Ascending aorta (tissue), 2 donors: ENCODE data around the gene ZC3H11A. TPM values are rescaled to one million over a fixed set of nuclear protein-coding genes. Genes with fewer than 3 reads are reported as not detected.

ENCODE experiments used
- DNase-seq, 2 donors: peaks; one replicate each; pipeline ENCODE4 v3.0.0-alpha.2; 2019; ENCODE audit warnings: low spot score in 2 of 2
- H3K27ac ChIP-seq, 2 donors: fragments of 200-600 bp; sonication (generic); one replicate each; pipeline ENCODE4 v1.5.1; 2016 to 2017; ENCODE audit warnings: mild to moderate bottlenecking in 1 of 2
- H3K27me3 ChIP-seq: fragments of 200-600 bp; sonication (generic); one replicate; pipeline ENCODE4 v1.5.1; 2017
- H3K36me3 ChIP-seq, 2 donors: fragments of 200-600 bp; sonication (generic); one replicate each; pipeline ENCODE4 v1.5.1; 2016
- H3K4me1 ChIP-seq, 2 donors: fragments of 200-600 bp; sonication (generic); one replicate each; pipeline ENCODE4 v1.5.1; 2016 to 2017; ENCODE audit warnings: mild to moderate bottlenecking in 1 of 2
- H3K4me3 ChIP-seq, 2 donors: fragments of 200-600 bp; sonication (generic); one replicate each; pipeline ENCODE4 v1.5.1; 2016 to 2017; ENCODE audit warnings: mild to moderate bottlenecking in 1 of 2
- H3K9me3 ChIP-seq, 2 donors: fragments of 200-600 bp; sonication (generic); one replicate each; pipeline ENCODE4 v1.5.1; 2016
- intact Hi-C: fragments of 100-400 bp; cut with DNase I; formaldehyde crosslinking; loops from one replicate; pipeline ENCODE4 v1.15.1; 2023
- total RNA-seq: library from RNA; depleted of rRNA; stranded (reverse); fragments of >200 nt; gene quantifications from one replicate; pipeline ENCODE4 v1.1.0, GENCODE V29; 2016
- TF ChIP-seq, protein P1 (sequence below), 3 experiments: fragments of 200-600 bp in 2 of 3; fragments of 450-650 bp in 1 of 3; sonication (generic) in 2 of 3; IDR thresholded peaks; one replicate each; pipeline ENCODE4 v1.5.1; 2016 to 2019; ENCODE audit warnings: antibody characterized with exemption in 3 of 3, mild to moderate bottlenecking in 1 of 3, moderate library complexity in 1 of 3

The ZC3H11A gene
- total RNA-seq, 1 donor from 2014 or later = 44.4 TPM

GRCh38 chr1:203839081-203839480, 43.7 kb downstream of the ZC3H11A start:
- intact Hi-C loops = no loop called here
- no peak overlapping the region for H3K4me3 ChIP-seq
- no peak overlapping the region for H3K27ac ChIP-seq
- H3K36me3 ChIP-seq = peaks cover 60 to 85% of the 10 kb centered on the region in 2 donors
- H3K4me1 ChIP-seq = peaks cover 0 to 6% of the 10 kb centered on the region in 2 donors
- no peak for DNase-seq
- no peaks in the 10 kb centered on the region for H3K9me3 ChIP-seq
- H3K27me3 ChIP-seq = no peaks in the 10 kb centered on the region
- TF ChIP-seq, protein P1, sequence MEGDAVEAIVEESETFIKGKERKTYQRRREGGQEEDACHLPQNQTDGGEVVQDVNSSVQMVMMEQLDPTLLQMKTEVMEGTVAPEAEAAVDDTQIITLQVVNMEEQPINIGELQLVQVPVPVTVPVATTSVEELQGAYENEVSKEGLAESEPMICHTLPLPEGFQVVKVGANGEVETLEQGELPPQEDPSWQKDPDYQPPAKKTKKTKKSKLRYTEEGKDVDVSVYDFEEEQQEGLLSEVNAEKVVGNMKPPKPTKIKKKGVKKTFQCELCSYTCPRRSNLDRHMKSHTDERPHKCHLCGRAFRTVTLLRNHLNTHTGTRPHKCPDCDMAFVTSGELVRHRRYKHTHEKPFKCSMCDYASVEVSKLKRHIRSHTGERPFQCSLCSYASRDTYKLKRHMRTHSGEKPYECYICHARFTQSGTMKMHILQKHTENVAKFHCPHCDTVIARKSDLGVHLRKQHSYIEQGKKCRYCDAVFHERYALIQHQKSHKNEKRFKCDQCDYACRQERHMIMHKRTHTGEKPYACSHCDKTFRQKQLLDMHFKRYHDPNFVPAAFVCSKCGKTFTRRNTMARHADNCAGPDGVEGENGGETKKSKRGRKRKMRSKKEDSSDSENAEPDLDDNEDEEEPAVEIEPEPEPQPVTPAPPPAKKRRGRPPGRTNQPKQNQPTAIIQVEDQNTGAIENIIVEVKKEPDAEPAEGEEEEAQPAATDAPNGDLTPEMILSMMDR (IDR thresholded peaks at IDR 0.05) = no peak

- peaks cover 52 to 83% of the 10 kb centered on the region in 2 donors for H3K36me3 ChIP-seq
- no peak for DNase-seq
- no peak overlapping the region for H3K4me3 ChIP-seq
- H3K27me3 ChIP-seq = no peaks in the 10 kb centered on the region
- H3K4me1 ChIP-seq = peaks cover 0 to 6% of the 10 kb centered on the region in 2 donors
- intact Hi-C loops = no loop called here
- TF ChIP-seq, protein P1 (IDR thresholded peaks at IDR 0.05) = no peak
- peak overlapping the region in 1 of 2 donors; percentile 19 for H3K27ac ChIP-seq
- no peaks in the 10 kb centered on the region for H3K9me3 ChIP-seq
Measured at GRCh38 chr1:203840208-203840808, 44.9 kb downstream of the ZC3H11A start.

GRCh38 chr1:203842559-203842876, 47.1 kb downstream of the ZC3H11A start:
- H3K27me3 ChIP-seq = no peaks in the 10 kb centered on the region
- no peaks in the 10 kb centered on the region for H3K9me3 ChIP-seq
- TF ChIP-seq, protein P1 (IDR thresholded peaks at IDR 0.05) = no peak
- peaks cover 50 to 83% of the 10 kb centered on the region in 2 donors for H3K36me3 ChIP-seq
- no peak for DNase-seq
- peaks cover 0 to 6% of the 10 kb centered on the region in 2 donors for H3K4me1 ChIP-seq
- intact Hi-C loops = no loop called here
- H3K4me3 ChIP-seq = no peak overlapping the region
- H3K27ac ChIP-seq = no peak overlapping the region

DNA sequence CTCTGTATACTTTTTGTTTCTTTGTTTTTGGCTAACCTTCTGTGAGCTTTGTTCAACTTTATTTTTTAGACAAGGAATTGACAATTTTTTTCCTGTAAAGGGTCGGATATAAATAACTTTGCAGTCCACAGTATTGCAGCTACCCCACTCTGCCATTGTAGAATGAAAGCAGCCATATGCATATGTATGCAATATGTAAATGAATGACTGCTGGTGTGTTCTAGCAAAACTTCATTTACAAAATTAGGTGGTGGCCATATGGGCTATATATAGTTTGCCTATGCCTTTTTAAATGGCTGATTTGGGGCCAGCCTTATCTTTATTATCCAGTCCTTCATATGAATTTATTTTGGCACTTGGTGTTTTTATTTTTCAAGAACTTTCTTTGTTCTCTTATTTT, 48.0 kb downstream of the ZC3H11A start:
- H3K4me3 ChIP-seq = no peak overlapping the region
- peaks cover 0 to 6% of the 10 kb centered on the region in 2 donors for H3K4me1 ChIP-seq
- TF ChIP-seq, protein P1 (IDR thresholded peaks at IDR 0.05) = no peak
- peaks cover 51 to 85% of the 10 kb centered on the region in 2 donors for H3K36me3 ChIP-seq
- no peaks in the 10 kb centered on the region for H3K27me3 ChIP-seq
- H3K27ac ChIP-seq = no peak overlapping the region
- no peaks in the 10 kb centered on the region for H3K9me3 ChIP-seq
- DNase-seq = no peak
- intact Hi-C loops = no loop called here

Other genes with a start within 250 kb of the ZC3H11A start
- 97.1 TPM for gene ATP2B4, start 168.8 kb upstream of the ZC3H11A start, total RNA-seq
- not detected for gene LAX1, start 30.4 kb upstream of the ZC3H11A start, total RNA-seq
- gene ZBED6, start within 50 bp of the ZC3H11A start, total RNA-seq = 1.5 TPM
- gene SNRPE, start 66.0 kb downstream of the ZC3H11A start, total RNA-seq = 5.1 TPM